Upper lobe of left lung (tissue), 6 donors: Measurements from ENCODE around the gene UBN1. TPM values are rescaled to one million over a fixed set of nuclear protein-coding genes. Genes with fewer than 3 reads are reported as not detected.
A peak's percentile ranks its signal among the peaks of the same experiment; 100 is the strongest.

Experiments used
- ATAC-seq, 2 donors: fragments of 200-7000 bp; cut with Tn5 transposase; one replicate each; pipeline ENCODE4 v1.9.1; 2022; ENCODE audit warnings: mild to moderate bottlenecking in 2 of 2, moderate library complexity in 2 of 2; ENCODE audit not compliant: low FRiP score in 2 of 2
- DNase-seq, 2 donors: peaks; one replicate each; pipeline ENCODE4 v3.0.0-alpha.2; 2019 to 2020
- H3K27ac ChIP-seq, 4 donors: fragments of 200-600 bp; sonication (generic); one replicate each; pipeline ENCODE4 v1.5.1; 2016 to 2019
- H3K27me3 ChIP-seq, 4 donors: fragments of 200-600 bp; sonication (generic); one replicate each; pipeline ENCODE4 v1.5.1; 2017 to 2019
- H3K36me3 ChIP-seq, 4 donors: fragments of 200-600 bp; sonication (generic); one replicate each; pipeline ENCODE4 v1.5.1; 2016 to 2019
- H3K4me1 ChIP-seq, 4 donors: fragments of 200-600 bp; sonication (generic); one replicate each; pipeline ENCODE4 v1.5.1; 2018 to 2019
- H3K4me3 ChIP-seq, 4 donors: fragments of 200-600 bp; sonication (generic); one replicate each; pipeline ENCODE4 v1.5.1; 2017 to 2019; ENCODE audit warnings: mild to moderate bottlenecking in 2 of 4, moderate library complexity in 1 of 4
- H3K9me3 ChIP-seq, 4 donors: fragments of 200-600 bp; sonication (generic); one replicate each; pipeline ENCODE4 v1.5.1; 2018 to 2019
- EP300 ChIP-seq, 4 donors: sonication (generic); formaldehyde crosslinking; IDR thresholded peaks; one replicate each; pipeline ENCODE4 v1.5.1; 2017; ENCODE audit warnings: antibody characterized with exemption in 4 of 4, control low read depth in 2 of 4
- POLR2A ChIP-seq, 4 donors: fragments of 450-650 bp; IDR thresholded peaks; one replicate each; pipeline ENCODE4 v1.5.1; 2016 to 2017; ENCODE audit warnings: antibody characterized with exemption in 4 of 4, mild to moderate bottlenecking in 2 of 4
- POLR2AphosphoS5 ChIP-seq, 2 donors: sonication (generic); formaldehyde crosslinking; IDR thresholded peaks; one replicate each; pipeline ENCODE4 v1.5.1; 2017; ENCODE audit warnings: antibody characterized with exemption in 2 of 2
- WGBS, 2 donors: methylation state at CpG; one replicate each; pipeline ENCODE4 v1.1.5; 2017 to 2018; 5-methylcytosine and 5-hydroxymethylcytosine counted together
- total RNA-seq, 6 donors: library from RNA; depleted of rRNA in 4 of 6; stranded (reverse); fragments of >200 nt in 4 of 6; gene quantifications; one replicate each; pipeline versions ENCODE4 v1.1.0 to v1.2.1, GENCODE V29; 2016 to 2021
- TF ChIP-seq, protein P1 (sequence below), 6 experiments: fragments of 450-650 bp in 4 of 6; fragments of 200-600 bp in 2 of 6; sonication (generic) in 2 of 6; IDR thresholded peaks; one replicate each; pipeline ENCODE4 v1.5.1; 2016 to 2019; ENCODE audit warnings: antibody characterized with exemption in 6 of 6
- donor health status: DM: no; HTN: no; CAD: no; lungs with moderate emphysema.
- donor health status: DM: no; HTN: yes; CAD: no; lungs with severe emphysema.

Gene UBN1
- 10 to 100 TPM; 35.7 to 49.2 (median 38.8) TPM for total RNA-seq

DNA sequence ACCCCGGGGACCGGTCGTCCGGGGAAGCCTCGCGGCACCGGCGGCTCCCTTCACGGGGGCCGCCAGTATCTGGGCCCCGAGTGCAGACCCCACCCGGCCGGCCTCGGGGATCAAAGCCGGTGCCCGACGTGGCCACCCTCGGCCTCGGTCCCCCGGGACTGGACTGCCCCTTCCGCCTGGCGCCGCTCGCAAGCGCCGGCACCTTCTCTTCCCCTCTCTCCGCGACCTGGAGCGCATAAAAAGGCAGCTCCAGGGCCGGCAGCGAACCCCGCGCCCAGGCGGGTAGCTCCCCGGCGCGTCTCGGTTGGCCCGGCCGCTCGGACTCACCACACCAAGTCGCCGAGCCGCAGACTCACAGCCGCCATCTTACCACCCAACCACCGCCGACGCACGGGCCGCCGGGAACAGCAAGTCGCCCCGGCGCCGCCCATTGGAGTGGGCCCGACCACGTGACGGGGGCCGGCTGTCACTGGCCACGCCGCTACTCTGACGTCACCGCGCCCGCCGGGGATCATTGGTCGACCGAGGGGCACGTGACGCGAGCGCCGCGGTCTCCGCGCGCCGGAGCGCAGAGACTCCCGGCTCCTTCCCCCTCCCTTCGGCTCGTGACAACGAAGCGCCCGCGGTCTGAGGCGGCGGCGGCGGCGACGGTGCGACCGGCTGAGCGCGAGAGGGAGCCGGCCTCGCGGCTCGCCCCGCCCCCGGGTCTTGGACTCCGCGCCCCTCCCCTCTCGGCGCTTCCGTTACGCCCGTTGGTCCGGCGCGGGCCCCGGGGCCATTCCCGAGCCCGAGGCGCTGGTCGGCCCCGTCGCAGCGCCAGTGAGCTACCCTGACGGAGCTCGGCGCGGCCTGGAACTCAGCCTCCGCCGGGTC lies at the start of gene UBN1, which contains the start of gene GLYR1:
TSS of gene UBN1 (plus strand) at position 581 of the 873 bp plus-strand sequence. CDS start 5,437 bp downstream, outside the sequence.
TSS of gene GLYR1 (minus strand) at position 388 of the 873 bp plus-strand sequence. CDS start at position 365, 23 bp downstream.
- 0 to 1% methylated on average over 13 to 17 of the region's 126 CpGs for WGBS, 2 donors
- Histone ChIP-seq H3K27ac (peak within 1 kb of the TSS; percentile 94 to 99 (median 98)), H3K27me3 (no peaks in the 10 kb centered on the region), H3K4me1 (peaks cover 50 to 58% (median 53%) of the 10 kb centered on the region in 4 donors), H3K36me3 (peaks cover 21 to 32% (median 27%) of the 10 kb centered on the region in 4 donors), H3K4me3 (peak within 1 kb of the TSS; percentile 65 to 100 (median 92)), H3K9me3 (no peaks in the 10 kb centered on the region)
- DNase-seq: peak; percentile 99 to 100
- ATAC-seq: peak; percentile 96 to 97
- TF ChIP-seq EP300 (IDR thresholded peaks at IDR 0.05): peak in 1 of 4 donors; percentile 19
- TF ChIP-seq, protein P1, sequence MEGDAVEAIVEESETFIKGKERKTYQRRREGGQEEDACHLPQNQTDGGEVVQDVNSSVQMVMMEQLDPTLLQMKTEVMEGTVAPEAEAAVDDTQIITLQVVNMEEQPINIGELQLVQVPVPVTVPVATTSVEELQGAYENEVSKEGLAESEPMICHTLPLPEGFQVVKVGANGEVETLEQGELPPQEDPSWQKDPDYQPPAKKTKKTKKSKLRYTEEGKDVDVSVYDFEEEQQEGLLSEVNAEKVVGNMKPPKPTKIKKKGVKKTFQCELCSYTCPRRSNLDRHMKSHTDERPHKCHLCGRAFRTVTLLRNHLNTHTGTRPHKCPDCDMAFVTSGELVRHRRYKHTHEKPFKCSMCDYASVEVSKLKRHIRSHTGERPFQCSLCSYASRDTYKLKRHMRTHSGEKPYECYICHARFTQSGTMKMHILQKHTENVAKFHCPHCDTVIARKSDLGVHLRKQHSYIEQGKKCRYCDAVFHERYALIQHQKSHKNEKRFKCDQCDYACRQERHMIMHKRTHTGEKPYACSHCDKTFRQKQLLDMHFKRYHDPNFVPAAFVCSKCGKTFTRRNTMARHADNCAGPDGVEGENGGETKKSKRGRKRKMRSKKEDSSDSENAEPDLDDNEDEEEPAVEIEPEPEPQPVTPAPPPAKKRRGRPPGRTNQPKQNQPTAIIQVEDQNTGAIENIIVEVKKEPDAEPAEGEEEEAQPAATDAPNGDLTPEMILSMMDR (IDR thresholded peaks at IDR 0.05): peak in 1 of 6 experiments; percentile 33
- peak; percentile 79 to 92 for TF ChIP-seq POLR2AphosphoS5 (IDR thresholded peaks at IDR 0.05)
- peak; percentile 59 to 93 (median 84) for TF ChIP-seq POLR2A (IDR thresholded peaks at IDR 0.05)

- TF ChIP-seq EP300 (IDR thresholded peaks at IDR 0.05) (no peak), POLR2AphosphoS5 (IDR thresholded peaks at IDR 0.05) (no peak), POLR2A (IDR thresholded peaks at IDR 0.05) (no peak)
- TF ChIP-seq, protein P1 (IDR thresholded peaks at IDR 0.05): no peak
- Histone ChIP-seq H3K27me3 (no peaks in the 10 kb centered on the region), H3K4me3 (no peak overlapping the region), H3K4me1 (peaks cover 9 to 22% (median 18%) of the 10 kb centered on the region in 4 donors), H3K27ac (no peak overlapping the region), H3K9me3 (no peaks in the 10 kb centered on the region), H3K36me3 (peaks cover 0 to 21% (median 9%) of the 10 kb centered on the region in 4 donors)
- no peak for DNase-seq
- WGBS, 2 donors: 94 to 98% methylated on average over 9 to 14 of the region's 22 CpGs
- no peak for ATAC-seq
Observed at GRCh38 chr16:4797805-4798252, 49.5 kb upstream of the UBN1 start.

DNA sequence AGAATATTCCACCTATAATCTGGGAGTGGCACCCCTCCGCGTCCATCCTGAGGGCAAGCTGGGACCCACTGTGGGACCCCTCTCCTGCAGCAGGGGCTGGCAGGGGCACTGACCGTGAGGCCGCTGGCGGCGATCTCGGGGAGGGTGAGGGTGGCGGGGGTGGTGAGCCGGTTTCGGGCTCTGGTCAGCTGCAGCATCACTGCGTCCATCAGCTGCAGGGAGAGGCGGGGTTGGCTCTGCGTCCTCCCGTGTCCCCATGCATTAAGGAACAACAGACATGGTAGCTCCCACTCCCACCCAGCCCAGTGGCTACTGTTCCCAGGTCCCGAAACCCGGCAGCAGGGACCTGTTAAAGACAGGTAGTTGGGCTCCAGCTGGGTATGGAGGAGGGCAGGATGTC lies 48.8 kb upstream of the UBN1 start:
- TF ChIP-seq EP300 (IDR thresholded peaks at IDR 0.05) (no peak), POLR2AphosphoS5 (IDR thresholded peaks at IDR 0.05) (no peak), POLR2A (IDR thresholded peaks at IDR 0.05) (no peak)
- TF ChIP-seq, protein P1 (IDR thresholded peaks at IDR 0.05): no peak
- H3K4me1 ChIP-seq: peaks cover 12 to 27% (median 24%) of the 10 kb centered on the region in 4 donors
- H3K9me3 ChIP-seq: no peaks in the 10 kb centered on the region
- peaks cover 0 to 21% (median 9%) of the 10 kb centered on the region in 4 donors for H3K36me3 ChIP-seq
- DNase-seq (no peak), ATAC-seq (no peak)
- H3K27ac ChIP-seq: no peak overlapping the region
- 96% methylated on average over 5 to 16 of the region's 16 CpGs for WGBS, 2 donors
- no peak overlapping the region for H3K4me3 ChIP-seq
- H3K27me3 ChIP-seq: no peaks in the 10 kb centered on the region

DNA sequence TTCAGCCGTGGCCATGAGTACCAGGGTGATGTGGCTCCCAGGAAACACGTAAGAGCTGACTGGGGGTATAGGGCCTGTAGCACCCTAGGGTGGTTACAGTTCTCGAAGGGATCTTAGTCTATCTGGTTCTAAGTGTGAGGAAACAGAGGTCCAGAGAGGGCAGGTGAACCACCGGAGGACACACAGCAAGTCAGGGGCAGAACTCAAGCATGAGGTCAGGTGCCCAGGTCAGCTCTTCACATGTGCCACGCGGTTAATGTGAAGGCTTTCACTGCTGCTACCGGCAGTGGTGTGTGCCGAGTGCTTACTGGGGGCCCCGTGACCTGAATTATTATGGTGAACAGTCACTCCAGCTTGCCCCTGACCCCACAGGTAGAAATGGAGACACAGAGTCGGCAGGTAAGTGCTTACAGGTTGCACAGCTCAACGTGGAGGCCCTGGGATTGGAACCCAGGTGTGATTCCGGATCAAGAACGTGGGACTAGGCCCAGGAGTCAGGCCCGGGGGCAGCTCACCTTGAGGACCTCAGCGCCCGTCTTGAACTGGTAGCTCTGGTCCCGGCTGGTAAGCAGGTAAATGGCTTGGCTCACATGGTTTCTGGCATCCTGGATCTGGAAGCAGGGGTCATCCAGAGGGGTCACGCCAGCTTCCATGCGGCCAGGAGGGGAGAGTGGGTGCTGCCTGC lies 48.0 kb upstream of the UBN1 start:
- peak overlapping the region in 1 of 4 donors; percentile 46 for H3K27ac ChIP-seq
- WGBS, 2 donors: 86 to 95% methylated on average over 6 to 19 of the region's 19 CpGs
- peaks cover 15 to 36% (median 26%) of the 10 kb centered on the region in 4 donors for H3K4me1 ChIP-seq

More for the DNA sequence above, 48.0 kb upstream of the UBN1 start:
- no peaks in the 10 kb centered on the region for H3K9me3 ChIP-seq
- H3K27me3 ChIP-seq: no peaks in the 10 kb centered on the region
- no peak for ATAC-seq
- H3K4me3 ChIP-seq: no peak overlapping the region
- DNase-seq: no peak
- peaks cover 0 to 22% (median 11%) of the 10 kb centered on the region in 4 donors for H3K36me3 ChIP-seq
- TF ChIP-seq EP300 (IDR thresholded peaks at IDR 0.05) (no peak), POLR2AphosphoS5 (IDR thresholded peaks at IDR 0.05) (no peak), POLR2A (IDR thresholded peaks at IDR 0.05) (no peak)
- TF ChIP-seq, protein P1 (IDR thresholded peaks at IDR 0.05): no peak
